ENCODE data around the gene UIMC1.
"Not testable (repeated sequence)": the region's sequence is repeated elsewhere in the genome, so short reads cannot be mapped to it uniquely, and the experiment has no call there.

Gene UIMC1

GRCh38 chr5:176987583-176987982, 19.0 kb downstream of the UIMC1 start:
- Histone ChIP-seq H3K27me3 (ENCODE audit: low read depth, low read length) (no peaks in the 10 kb centered on the region), H3K4me3 (ENCODE audit: low read depth in 1 of 2, low read length in 2 of 2) (no peak overlapping the region), H3K9me3 (ENCODE audit: control insufficient read depth in 1 of 2, low read length in 2 of 2) (no peaks in the 10 kb centered on the region), H3K4me1 (ENCODE audit: control insufficient read depth in 1 of 2, insufficient read depth in 2 of 2, low read length in 2 of 2) (no peaks in the 10 kb centered on the region), H3K36me3 (ENCODE audit: control insufficient read depth in 1 of 2, insufficient read depth in 2 of 2, low read length in 2 of 2) (no peaks in the 10 kb centered on the region), H3K27ac (ENCODE audit: low read length) (no peak overlapping the region)

DNA sequence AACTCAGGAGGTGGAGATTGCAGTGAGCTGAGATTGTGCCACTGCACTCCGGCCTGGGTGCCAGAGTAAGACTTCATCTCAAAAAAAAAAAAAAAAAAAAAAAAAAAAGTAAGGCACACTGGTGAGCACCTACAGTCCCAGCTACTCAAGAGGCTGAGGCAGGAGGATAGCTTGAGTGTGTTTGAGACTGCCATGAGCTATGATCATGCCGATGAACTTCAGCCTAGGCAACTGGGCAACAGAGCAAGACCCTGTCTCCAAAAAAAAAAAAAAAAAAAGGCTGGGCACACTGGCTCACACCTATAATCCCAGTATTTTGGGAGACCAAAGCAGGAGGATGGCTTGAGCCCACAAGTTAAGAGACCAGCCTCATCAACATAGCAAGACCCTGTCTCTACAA, 20.3 kb downstream of the UIMC1 start:
- no peak overlapping the region for H3K27ac ChIP-seq (ENCODE audit: low read length)
- H3K4me1 ChIP-seq (ENCODE audit: control insufficient read depth in 1 of 2, insufficient read depth in 2 of 2, low read length in 2 of 2) = no peaks in the 10 kb centered on the region

GRCh38 chr5:176985516-176985915, 21.1 kb downstream of the UIMC1 start:
- Histone ChIP-seq H3K4me1 (ENCODE audit: control insufficient read depth in 1 of 2, insufficient read depth in 2 of 2, low read length in 2 of 2) (no peaks in the 10 kb centered on the region), H3K27ac (ENCODE audit: low read length) (no peak overlapping the region), H3K36me3 (ENCODE audit: control insufficient read depth in 1 of 2, insufficient read depth in 2 of 2, low read length in 2 of 2) (peaks cover 0 to 11% of the 10 kb centered on the region in 2 donors), H3K27me3 (ENCODE audit: low read depth, low read length) (no peaks in the 10 kb centered on the region), H3K9me3 (ENCODE audit: control insufficient read depth in 1 of 2, low read length in 2 of 2) (no peaks in the 10 kb centered on the region), H3K4me3 (ENCODE audit: low read depth in 1 of 2, low read length in 2 of 2) (no peak overlapping the region)

More for the DNA sequence above, 20.3 kb downstream of the UIMC1 start:
- Histone ChIP-seq H3K9me3 (ENCODE audit: control insufficient read depth in 1 of 2, low read length in 2 of 2) (no peaks in the 10 kb centered on the region), H3K36me3 (ENCODE audit: control insufficient read depth in 1 of 2, insufficient read depth in 2 of 2, low read length in 2 of 2) (peaks cover 0 to 4% of the 10 kb centered on the region in 2 donors), H3K27me3 (ENCODE audit: low read depth, low read length) (no peaks in the 10 kb centered on the region), H3K4me3 (ENCODE audit: low read depth in 1 of 2, low read length in 2 of 2) (no peak overlapping the region)

GRCh38 chr5:176984176-176984575, 22.4 kb downstream of the UIMC1 start:
- H3K9me3 ChIP-seq (ENCODE audit: control insufficient read depth in 1 of 2, low read length in 2 of 2); H3K4me3 ChIP-seq (ENCODE audit: low read depth in 1 of 2, low read length in 2 of 2); H3K27ac ChIP-seq (ENCODE audit: low read length); H3K4me1 ChIP-seq (ENCODE audit: control insufficient read depth in 1 of 2, insufficient read depth in 2 of 2, low read length in 2 of 2); H3K27me3 ChIP-seq (ENCODE audit: low read depth, low read length): not testable (repeated sequence)
- H3K36me3 ChIP-seq (ENCODE audit: control insufficient read depth in 1 of 2, insufficient read depth in 2 of 2, low read length in 2 of 2) = peaks cover 9 to 23% of the 10 kb centered on the region in 2 donors

DNA sequence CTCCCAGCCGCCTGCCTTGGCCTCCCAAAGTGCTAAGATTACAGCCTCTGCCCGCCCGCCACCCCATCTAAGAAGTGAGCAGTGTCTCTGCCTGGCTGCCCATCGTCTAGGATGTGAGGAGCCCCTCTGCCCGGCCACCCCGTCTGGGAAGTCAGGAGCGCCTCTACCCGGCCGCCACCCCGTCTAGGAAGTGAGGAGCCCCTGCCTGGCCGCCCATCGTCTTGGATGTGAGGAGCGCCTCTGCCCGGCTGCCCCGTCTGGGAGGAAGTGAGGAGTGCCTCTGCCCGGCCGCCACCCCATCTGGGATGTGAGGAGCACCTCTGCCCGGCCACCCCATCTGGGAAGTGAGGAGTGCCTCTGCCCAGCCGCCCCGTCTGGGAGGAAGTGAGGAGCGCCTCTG, 23.0 kb downstream of the UIMC1 start:
- H3K4me3 ChIP-seq (ENCODE audit: low read depth in 1 of 2, low read length in 2 of 2); H3K9me3 ChIP-seq (ENCODE audit: control insufficient read depth in 1 of 2, low read length in 2 of 2); H3K27me3 ChIP-seq (ENCODE audit: low read depth, low read length); H3K27ac ChIP-seq (ENCODE audit: low read length); H3K4me1 ChIP-seq (ENCODE audit: control insufficient read depth in 1 of 2, insufficient read depth in 2 of 2, low read length in 2 of 2): not testable (repeated sequence)
- H3K36me3 ChIP-seq (ENCODE audit: control insufficient read depth in 1 of 2, insufficient read depth in 2 of 2, low read length in 2 of 2) = peaks cover 14 to 25% of the 10 kb centered on the region in 2 donors

DNA sequence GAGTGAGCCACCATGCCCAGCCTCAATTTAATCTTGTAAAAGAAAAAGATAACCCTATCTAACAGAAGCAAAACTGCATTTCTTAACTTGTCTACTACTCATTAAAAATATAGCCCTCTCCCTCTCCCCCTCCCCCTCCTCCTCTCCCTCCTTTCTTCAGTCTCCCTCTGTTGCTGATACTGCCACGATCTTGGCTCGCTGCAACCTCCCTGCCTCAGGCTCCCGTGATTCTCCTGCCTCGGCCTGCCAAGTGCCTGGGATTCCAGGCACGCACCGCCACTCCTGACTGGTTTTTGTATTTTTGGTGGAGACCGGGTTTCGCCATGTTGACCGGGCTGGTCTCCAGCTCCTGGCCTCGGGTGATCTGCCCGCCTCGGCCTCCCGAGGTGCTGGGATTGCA, 23.5 kb downstream of the UIMC1 start:
- H3K27me3 ChIP-seq (ENCODE audit: low read depth, low read length); H3K4me1 ChIP-seq (ENCODE audit: control insufficient read depth in 1 of 2, insufficient read depth in 2 of 2, low read length in 2 of 2); H3K9me3 ChIP-seq (ENCODE audit: control insufficient read depth in 1 of 2, low read length in 2 of 2); H3K27ac ChIP-seq (ENCODE audit: low read length); H3K4me3 ChIP-seq (ENCODE audit: low read depth in 1 of 2, low read length in 2 of 2): not testable (repeated sequence)
- H3K36me3 ChIP-seq (ENCODE audit: control insufficient read depth in 1 of 2, insufficient read depth in 2 of 2, low read length in 2 of 2) = peaks cover 14 to 25% of the 10 kb centered on the region in 2 donors

DNA sequence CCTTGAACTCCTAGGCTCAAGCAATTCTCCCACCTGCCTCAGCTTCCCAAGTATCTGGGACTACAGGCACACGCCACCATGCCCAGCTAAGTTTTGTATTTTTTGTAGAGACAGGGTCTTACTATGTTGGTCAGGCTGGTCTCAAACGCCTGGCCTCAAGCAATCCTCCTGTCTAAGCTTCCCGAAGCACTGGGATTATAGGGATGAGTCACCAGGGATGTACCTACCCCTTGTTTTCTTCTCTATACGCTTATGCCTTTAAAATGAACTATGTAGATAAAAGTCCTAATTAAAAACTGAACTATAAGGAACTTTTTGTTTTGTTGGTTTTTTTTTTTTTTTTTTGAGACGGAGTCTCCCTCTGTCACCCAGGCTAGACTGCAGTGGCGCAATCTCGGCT, 25.8 kb downstream of the UIMC1 start:
- Histone ChIP-seq H3K9me3 (ENCODE audit: control insufficient read depth in 1 of 2, low read length in 2 of 2) (no peaks in the 10 kb centered on the region), H3K27ac (ENCODE audit: low read length) (no peak overlapping the region), H3K27me3 (ENCODE audit: low read depth, low read length) (no peaks in the 10 kb centered on the region), H3K36me3 (ENCODE audit: control insufficient read depth in 1 of 2, insufficient read depth in 2 of 2, low read length in 2 of 2) (peaks cover 14 to 25% of the 10 kb centered on the region in 2 donors), H3K4me1 (ENCODE audit: control insufficient read depth in 1 of 2, insufficient read depth in 2 of 2, low read length in 2 of 2) (no peaks in the 10 kb centered on the region), H3K4me3 (ENCODE audit: low read depth in 1 of 2, low read length in 2 of 2) (no peak overlapping the region)

- peaks cover 14 to 26% of the 10 kb centered on the region in 2 donors for H3K36me3 ChIP-seq (ENCODE audit: control insufficient read depth in 1 of 2, insufficient read depth in 2 of 2, low read length in 2 of 2)
These were observed 26.9 kb downstream of the UIMC1 start for GRCh38 chr5:176979669-176980068.

DNA sequence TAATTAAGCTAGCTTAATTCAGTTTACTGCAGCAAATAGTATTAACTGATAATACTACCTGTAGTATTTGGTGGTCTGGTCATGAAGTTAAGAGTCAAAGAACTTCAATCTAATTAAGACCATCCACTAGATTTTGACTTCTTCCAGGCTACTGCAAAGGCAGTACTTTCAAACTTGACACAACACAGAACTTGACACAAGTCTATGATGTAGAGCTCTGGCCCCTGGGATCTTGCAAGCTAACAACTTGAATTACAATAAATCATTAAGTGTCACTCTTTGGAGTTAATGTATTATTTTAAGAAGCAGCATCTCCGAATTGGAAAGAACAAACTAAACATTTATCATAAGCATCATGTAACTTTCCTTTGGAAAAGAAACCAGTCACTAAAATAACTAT, 40.9 kb downstream of the UIMC1 start:
- H3K36me3 ChIP-seq (ENCODE audit: control insufficient read depth in 1 of 2, insufficient read depth in 2 of 2, low read length in 2 of 2) = peaks cover 17 to 19% of the 10 kb centered on the region in 2 donors
- H3K27ac ChIP-seq (ENCODE audit: low read length) = no peak overlapping the region
- H3K27me3 ChIP-seq (ENCODE audit: low read depth, low read length) = no peaks in the 10 kb centered on the region
- no peak overlapping the region for H3K4me3 ChIP-seq (ENCODE audit: low read depth in 1 of 2, low read length in 2 of 2)
- no peaks in the 10 kb centered on the region for H3K9me3 ChIP-seq (ENCODE audit: control insufficient read depth in 1 of 2, low read length in 2 of 2)
- H3K4me1 ChIP-seq (ENCODE audit: control insufficient read depth in 1 of 2, insufficient read depth in 2 of 2, low read length in 2 of 2) = peaks cover 0 to 10% of the 10 kb centered on the region in 2 donors

More at GRCh38 chr5:176979669-176980068, 26.9 kb downstream of the UIMC1 start:
- no peaks in the 10 kb centered on the region for H3K4me1 ChIP-seq (ENCODE audit: control insufficient read depth in 1 of 2, insufficient read depth in 2 of 2, low read length in 2 of 2)
- no peaks in the 10 kb centered on the region for H3K9me3 ChIP-seq (ENCODE audit: control insufficient read depth in 1 of 2, low read length in 2 of 2)
- H3K27ac ChIP-seq (ENCODE audit: low read length) = no peak overlapping the region
- H3K4me3 ChIP-seq (ENCODE audit: low read depth in 1 of 2, low read length in 2 of 2) = no peak overlapping the region
- H3K27me3 ChIP-seq (ENCODE audit: low read depth, low read length) = no peaks in the 10 kb centered on the region

DNA sequence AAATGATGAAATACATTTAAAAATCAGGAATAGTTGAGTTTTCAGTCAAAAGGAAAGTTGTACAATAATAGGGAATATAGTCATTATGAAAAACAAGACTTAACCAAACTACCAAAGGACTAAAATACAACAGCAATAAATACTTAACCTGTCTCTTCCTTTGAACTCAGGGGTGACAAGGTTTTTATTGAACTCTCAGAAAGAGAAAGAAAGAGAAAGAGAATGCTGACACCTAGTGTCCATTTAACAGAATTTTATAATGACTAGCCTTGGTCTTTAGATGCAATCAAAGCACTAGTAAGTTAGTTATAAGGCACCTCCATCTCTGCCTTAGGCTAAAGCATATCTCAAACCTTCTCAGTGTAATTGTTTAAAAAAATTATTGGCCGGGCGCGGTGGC, 47.5 kb downstream of the UIMC1 start:
- no peak overlapping the region for H3K27ac ChIP-seq (ENCODE audit: low read length)
- no peaks in the 10 kb centered on the region for H3K9me3 ChIP-seq (ENCODE audit: control insufficient read depth in 1 of 2, low read length in 2 of 2)
- H3K27me3 ChIP-seq (ENCODE audit: low read depth, low read length) = no peaks in the 10 kb centered on the region
- H3K4me3 ChIP-seq (ENCODE audit: low read depth in 1 of 2, low read length in 2 of 2) = no peak overlapping the region
- no peaks in the 10 kb centered on the region for H3K4me1 ChIP-seq (ENCODE audit: control insufficient read depth in 1 of 2, insufficient read depth in 2 of 2, low read length in 2 of 2)
- peaks cover 21 to 24% of the 10 kb centered on the region in 2 donors for H3K36me3 ChIP-seq (ENCODE audit: control insufficient read depth in 1 of 2, insufficient read depth in 2 of 2, low read length in 2 of 2)

GRCh38 chr5:176956756-176957155, 49.8 kb downstream of the UIMC1 start:
- no peak overlapping the region for H3K27ac ChIP-seq (ENCODE audit: low read length)
- no peaks in the 10 kb centered on the region for H3K4me1 ChIP-seq (ENCODE audit: control insufficient read depth in 1 of 2, insufficient read depth in 2 of 2, low read length in 2 of 2)
- no peak overlapping the region for H3K4me3 ChIP-seq (ENCODE audit: low read depth in 1 of 2, low read length in 2 of 2)
- no peaks in the 10 kb centered on the region for H3K27me3 ChIP-seq (ENCODE audit: low read depth, low read length)
- no peaks in the 10 kb centered on the region for H3K9me3 ChIP-seq (ENCODE audit: control insufficient read depth in 1 of 2, low read length in 2 of 2)
- H3K36me3 ChIP-seq (ENCODE audit: control insufficient read depth in 1 of 2, insufficient read depth in 2 of 2, low read length in 2 of 2) = peaks cover 21 to 26% of the 10 kb centered on the region in 2 donors

DNA sequence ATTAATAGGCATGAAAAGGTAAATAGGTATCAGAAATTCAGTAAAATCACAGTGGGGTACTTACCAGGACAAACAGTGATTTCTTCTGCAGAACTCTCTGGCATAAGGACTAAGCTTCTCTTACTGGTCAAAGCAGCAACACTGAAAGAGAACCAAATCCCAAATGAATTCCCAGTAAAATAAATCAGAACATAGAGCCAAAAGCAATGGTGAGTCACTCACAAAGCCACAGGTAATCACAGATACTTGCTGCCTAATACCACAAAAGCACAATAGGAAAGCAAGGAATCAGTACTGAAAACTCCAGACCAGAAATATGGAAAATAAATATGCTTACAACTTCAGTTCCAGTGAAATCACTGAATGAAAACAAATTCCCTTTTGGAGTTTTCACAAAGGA, 50.7 kb downstream of the UIMC1 start:
- no peaks in the 10 kb centered on the region for H3K4me1 ChIP-seq (ENCODE audit: control insufficient read depth in 1 of 2, insufficient read depth in 2 of 2, low read length in 2 of 2)
- H3K27me3 ChIP-seq (ENCODE audit: low read depth, low read length) = no peaks in the 10 kb centered on the region
- H3K27ac ChIP-seq (ENCODE audit: low read length) = no peak overlapping the region
- H3K36me3 ChIP-seq (ENCODE audit: control insufficient read depth in 1 of 2, insufficient read depth in 2 of 2, low read length in 2 of 2) = peaks cover 30 to 31% of the 10 kb centered on the region in 2 donors
- no peak overlapping the region for H3K4me3 ChIP-seq (ENCODE audit: low read depth in 1 of 2, low read length in 2 of 2)
- H3K9me3 ChIP-seq (ENCODE audit: control insufficient read depth in 1 of 2, low read length in 2 of 2) = no peaks in the 10 kb centered on the region

All from muscle layer of duodenum (tissue), 2 donors.